ENCODE results near the gene HOXC13. TPM values are rescaled to one million over a fixed set of nuclear protein-coding genes. Genes with fewer than 3 reads are reported as not detected.
A peak's percentile ranks its signal among the peaks of the same experiment; 100 is the strongest.

The HOXC13 gene
- total and polyA plus RNA-seq, 9 of the 15 experiments (the other 6 are each of a cell fraction or from before 2014, with no cell fraction given) = 0.03 to 0.29 (median 0.17) TPM; not detected in 2

DNA sequence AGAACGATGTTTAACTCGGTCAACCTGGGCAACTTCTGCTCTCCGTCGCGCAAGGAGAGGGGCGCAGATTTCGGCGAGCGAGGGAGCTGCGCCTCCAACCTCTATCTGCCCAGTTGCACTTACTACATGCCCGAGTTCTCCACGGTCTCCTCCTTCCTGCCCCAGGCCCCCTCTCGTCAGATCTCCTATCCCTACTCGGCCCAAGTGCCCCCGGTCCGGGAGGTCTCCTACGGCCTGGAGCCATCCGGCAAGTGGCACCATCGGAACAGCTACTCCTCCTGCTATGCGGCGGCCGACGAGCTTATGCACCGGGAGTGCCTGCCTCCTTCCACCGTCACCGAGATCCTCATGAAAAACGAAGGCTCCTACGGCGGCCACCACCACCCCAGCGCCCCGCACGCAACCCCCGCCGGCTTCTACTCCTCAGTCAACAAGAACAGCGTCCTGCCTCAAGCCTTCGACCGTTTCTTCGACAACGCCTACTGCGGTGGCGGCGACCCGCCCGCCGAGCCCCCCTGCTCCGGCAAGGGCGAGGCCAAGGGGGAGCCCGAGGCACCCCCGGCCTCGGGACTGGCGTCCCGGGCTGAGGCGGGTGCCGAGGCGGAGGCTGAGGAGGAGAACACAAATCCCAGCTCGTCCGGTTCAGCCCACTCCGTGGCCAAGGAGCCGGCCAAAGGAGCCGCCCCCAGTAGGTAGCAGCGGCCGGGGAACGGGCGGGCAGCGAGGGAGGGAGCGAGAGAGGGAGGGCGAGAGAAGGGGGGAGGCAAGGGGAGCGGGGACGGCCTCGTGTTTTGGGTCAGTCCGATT, 34.8 kb downstream of the HOXC13 start:
- H3K4me2 ChIP-seq (ENCODE audit: insufficient read depth, low read length) = no peak overlapping the region
- peak; percentile 46 for TF ChIP-seq CBX2 (IDR thresholded peaks at IDR 0.05; ENCODE audit: insufficient read depth, low read length, poor library complexity, severe bottlenecking)
- no peak for TF ChIP-seq ZMIZ1 (IDR thresholded peaks at IDR 0.05; ENCODE audit: low read depth in 2 of 2, low read length in 2 of 2)
- TF ChIP-seq NFATC3 (IDR thresholded peaks at IDR 0.05) = no peak
- no peak for TF ChIP-seq TSHZ1 (CRISPR knock-in tag; IDR thresholded peaks at IDR 0.05)
- TF ChIP-seq C11orf30 (IDR thresholded peaks at IDR 0.05; ENCODE audit: low read depth) = no peak
- no peak for TF ChIP-seq SMAD4 (CRISPR knock-in tag; conservative IDR thresholded peaks at IDR 0.05)
- no peak for TF ChIP-seq NCOA2 (IDR thresholded peaks at IDR 0.05; ENCODE audit: partially characterized antibody in 2 of 2)
- TF ChIP-seq SAFB (IDR thresholded peaks at IDR 0.05; ENCODE audit: borderline replicate concordance, low read depth, low read length) = no peak
- no peaks in the 10 kb centered on the region for H3K79me2 ChIP-seq (ENCODE audit: control insufficient read depth, insufficient read depth, low read length)
- ChIA-PET CTCF (ENCODE audit: low intra/inter-chr PET ratio) (no interaction called here), POLR2A (interaction anchor here (0.5 to 0.6 kb wide), 2 partner anchors 232 to 641 kb away, joined by 3 read pairs; no protein-coding TSS in a partner anchor)
- 28% methylated on average over 55 of the region's 71 CpGs for WGBS (ENCODE audit: insufficient coverage, low coverage, missing lambda C conversion rate)
- H3K9me1 ChIP-seq (ENCODE audit: control insufficient read depth, insufficient read depth, low read length) = no peaks in the 10 kb centered on the region
- H3K9ac ChIP-seq (ENCODE audit: insufficient read depth in 1 of 2, low read depth in 2 of 2, low read length in 2 of 2) = no peak overlapping the region
- no peaks in the 10 kb centered on the region for H3K9me3 ChIP-seq (replicated peaks; ENCODE audit: control insufficient read depth, insufficient read depth, low read depth, low read length)
- FAIRE-seq (no peak), DNase-seq (ENCODE audit: extremely low read depth in 1 of 4, low spot score in 3 of 4) (no peak), ATAC-seq (no peak)
- peaks cover 0 to 25% of the 10 kb centered on the region in 2 experiments; a peak in 2 of 5 replicates for H3K4me1 ChIP-seq (replicated peaks in 1 of 2; ENCODE audit: control insufficient read depth in 2 of 2, insufficient read depth in 2 of 2, low read length in 2 of 2)
- peaks cover 5% of the 10 kb centered on the region; the same call in 1 of the 2 replicates for H4K20me1 ChIP-seq (replicated peaks; ENCODE audit: control insufficient read depth, insufficient read depth, low read length)
- intact Hi-C loops (cut with micrococcal nuclease) = no loop called here
- BruUV-seq (replicated peaks) = no TSS peak
- H3K27ac ChIP-seq (ENCODE audit: extremely low read depth, low read depth, low read length) = no peak overlapping the region
- H3K27me3 ChIP-seq (ENCODE audit: control insufficient read depth in 2 of 2, insufficient read depth in 2 of 2, low read length in 2 of 2) = peaks cover 55 to 75% of the 10 kb centered on the region in 2 experiments
- H3K36me3 ChIP-seq (ENCODE audit: control insufficient read depth, insufficient read depth, low read length) = no peaks in the 10 kb centered on the region
- no peak overlapping the region for H2AFZ ChIP-seq (ENCODE audit: low read depth, low read length)
- in situ Hi-C loops (cut with MboI) = no loop called here
- H3K4me3 ChIP-seq = no peak overlapping the region

All from K562 (cell line).